Parathyroid adenoma (tissue), 2 donors: ENCODE measurements around the gene PALM3.

Source experiments
- H2AFZ ChIP-seq: fragments of 300-600 bp; sonication (generic); one replicate; pipeline ENCODE4 v1.7.0; 2017; ENCODE audit warnings: antibody characterized with exemption, mild to moderate bottlenecking
- H3K27ac ChIP-seq: fragments of 300-600 bp; sonication (generic); one replicate; pipeline ENCODE4 v1.7.0; 2017
- H3K27me3 ChIP-seq: fragments of 300-600 bp; sonication (generic); one replicate; pipeline ENCODE4 v1.7.0; 2017; ENCODE audit warnings: low read length; ENCODE audit not compliant: control insufficient read depth, insufficient read depth
- H3K36me3 ChIP-seq: fragments of 300-600 bp; sonication (generic); one replicate; pipeline ENCODE4 v1.7.0; 2017; ENCODE audit warnings: low read length; ENCODE audit not compliant: control insufficient read depth, insufficient read depth
- H3K4me1 ChIP-seq: fragments of 300-600 bp; sonication (generic); one replicate; pipeline ENCODE4 v1.7.0; 2017; ENCODE audit warnings: control low read depth
- H3K4me2 ChIP-seq: fragments of 300-600 bp; sonication (generic); one replicate; pipeline ENCODE4 v1.7.0; 2017; ENCODE audit warnings: low read length
- H3K4me3 ChIP-seq: fragments of 300-600 bp; sonication (generic); one replicate; pipeline ENCODE4 v1.7.0; 2017; ENCODE audit warnings: low read depth, low read length
- H3K79me2 ChIP-seq: fragments of 300-600 bp; sonication (generic); one replicate; pipeline ENCODE4 v1.7.0; 2017; ENCODE audit warnings: control low read depth
- H3K9ac ChIP-seq: fragments of 300-600 bp; sonication (generic); one replicate; pipeline ENCODE4 v1.7.0; 2017; ENCODE audit warnings: mild to moderate bottlenecking
- H3K9me3 ChIP-seq: fragments of 300-600 bp; sonication (generic); one replicate; pipeline ENCODE4 v1.7.0; 2017; ENCODE audit warnings: low read length; ENCODE audit not compliant: control insufficient read depth
- TF ChIP-seq, protein P1 (sequence below): fragments of 300-600 bp; sonication (generic); IDR thresholded peaks from one replicate; pipeline ENCODE4 v1.7.0; 2017; ENCODE audit warnings: antibody characterized with exemption, mild to moderate bottlenecking
- donor health status: primary hyperparathyroidism.

PALM3 gene

DNA sequence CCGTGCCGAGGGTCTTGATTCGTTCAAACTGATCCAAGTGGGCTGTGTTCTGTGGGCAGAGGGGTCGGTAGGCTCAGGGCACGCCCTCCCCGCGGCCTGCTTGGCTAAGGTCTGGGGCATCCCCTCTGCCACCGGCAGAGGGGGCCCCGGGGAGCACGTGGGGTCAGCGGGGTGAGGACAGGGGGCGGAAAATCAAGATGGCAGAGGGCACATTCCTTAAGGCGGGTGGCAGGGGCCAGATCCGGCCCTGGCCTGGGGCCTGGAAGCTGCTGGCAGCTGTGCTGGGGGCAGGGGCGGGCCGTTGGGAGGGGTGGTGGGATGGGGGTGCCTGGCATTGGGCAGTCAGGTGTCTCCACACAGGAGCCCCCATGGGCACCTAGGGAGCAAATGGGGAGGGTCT lies 45.0 kb upstream of the PALM3 start:
- H3K4me3 ChIP-seq, result no peak overlapping the region
- no peak overlapping the region for H3K9ac ChIP-seq
- H3K4me1 ChIP-seq, result no peaks in the 10 kb centered on the region
- no peaks in the 10 kb centered on the region for H3K27me3 ChIP-seq
- peaks cover 11% of the 10 kb centered on the region for H3K79me2 ChIP-seq
- H3K27ac ChIP-seq, result no peak overlapping the region
- H3K4me2 ChIP-seq, result no peak overlapping the region
- no peaks in the 10 kb centered on the region for H3K9me3 ChIP-seq
- no peak overlapping the region for H2AFZ ChIP-seq
- no peaks in the 10 kb centered on the region for H3K36me3 ChIP-seq
- TF ChIP-seq, protein P1, sequence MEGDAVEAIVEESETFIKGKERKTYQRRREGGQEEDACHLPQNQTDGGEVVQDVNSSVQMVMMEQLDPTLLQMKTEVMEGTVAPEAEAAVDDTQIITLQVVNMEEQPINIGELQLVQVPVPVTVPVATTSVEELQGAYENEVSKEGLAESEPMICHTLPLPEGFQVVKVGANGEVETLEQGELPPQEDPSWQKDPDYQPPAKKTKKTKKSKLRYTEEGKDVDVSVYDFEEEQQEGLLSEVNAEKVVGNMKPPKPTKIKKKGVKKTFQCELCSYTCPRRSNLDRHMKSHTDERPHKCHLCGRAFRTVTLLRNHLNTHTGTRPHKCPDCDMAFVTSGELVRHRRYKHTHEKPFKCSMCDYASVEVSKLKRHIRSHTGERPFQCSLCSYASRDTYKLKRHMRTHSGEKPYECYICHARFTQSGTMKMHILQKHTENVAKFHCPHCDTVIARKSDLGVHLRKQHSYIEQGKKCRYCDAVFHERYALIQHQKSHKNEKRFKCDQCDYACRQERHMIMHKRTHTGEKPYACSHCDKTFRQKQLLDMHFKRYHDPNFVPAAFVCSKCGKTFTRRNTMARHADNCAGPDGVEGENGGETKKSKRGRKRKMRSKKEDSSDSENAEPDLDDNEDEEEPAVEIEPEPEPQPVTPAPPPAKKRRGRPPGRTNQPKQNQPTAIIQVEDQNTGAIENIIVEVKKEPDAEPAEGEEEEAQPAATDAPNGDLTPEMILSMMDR, result no peak

DNA sequence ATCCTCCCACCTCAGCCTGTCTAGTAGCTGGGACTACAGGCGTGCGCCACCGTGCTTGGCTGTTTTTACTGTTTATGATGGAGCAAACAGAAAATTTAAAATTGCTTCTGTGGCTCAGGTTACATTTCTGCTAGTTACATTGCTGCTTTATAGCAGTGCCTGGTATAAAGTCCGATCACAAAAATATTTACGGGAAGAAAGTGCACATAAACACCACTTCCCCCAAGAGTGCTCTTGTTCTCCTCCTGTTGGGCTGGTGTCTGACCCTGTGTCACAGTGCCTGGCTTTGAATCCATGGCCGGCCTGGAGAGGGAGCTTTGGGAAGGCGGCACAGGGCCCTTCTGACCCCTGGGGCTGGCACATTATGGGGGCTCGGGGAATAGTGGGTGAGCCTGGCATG lies 43.8 kb upstream of the PALM3 start:
- Histone ChIP-seq H3K27ac (no peak overlapping the region), H3K9me3 (no peaks in the 10 kb centered on the region), H3K27me3 (no peaks in the 10 kb centered on the region), H3K4me1 (no peaks in the 10 kb centered on the region), H3K4me2 (no peak overlapping the region), H3K4me3 (no peak overlapping the region), H2AFZ (no peak overlapping the region), H3K36me3 (no peaks in the 10 kb centered on the region), H3K79me2 (peaks cover 7% of the 10 kb centered on the region), H3K9ac (no peak overlapping the region)
- TF ChIP-seq, protein P1, result no peak

GRCh38 chr19:14103310-14103709 lies 41.4 kb upstream of the PALM3 start:
- no peak overlapping the region for H3K4me2 ChIP-seq
- no peaks in the 10 kb centered on the region for H3K9me3 ChIP-seq
- TF ChIP-seq, protein P1, result no peak
- H2AFZ ChIP-seq, result no peak overlapping the region
- no peaks in the 10 kb centered on the region for H3K4me1 ChIP-seq
- no peaks in the 10 kb centered on the region for H3K36me3 ChIP-seq
- H3K79me2 ChIP-seq, result no peaks in the 10 kb centered on the region
- no peak overlapping the region for H3K9ac ChIP-seq
- H3K27ac ChIP-seq, result no peak overlapping the region
- H3K27me3 ChIP-seq, result no peaks in the 10 kb centered on the region
- H3K4me3 ChIP-seq, result no peak overlapping the region

GRCh38 chr19:14102756-14103155 lies 40.9 kb upstream of the PALM3 start:
- H3K9me3 ChIP-seq, result no peaks in the 10 kb centered on the region
- H3K4me1 ChIP-seq, result no peaks in the 10 kb centered on the region
- TF ChIP-seq, protein P1, result no peak
- H3K36me3 ChIP-seq, result no peaks in the 10 kb centered on the region
- no peak overlapping the region for H3K4me2 ChIP-seq
- H3K4me3 ChIP-seq, result no peak overlapping the region
- H2AFZ ChIP-seq, result no peak overlapping the region
- no peaks in the 10 kb centered on the region for H3K27me3 ChIP-seq
- H3K27ac ChIP-seq, result no peak overlapping the region
- H3K9ac ChIP-seq, result no peak overlapping the region
- H3K79me2 ChIP-seq, result no peaks in the 10 kb centered on the region

DNA sequence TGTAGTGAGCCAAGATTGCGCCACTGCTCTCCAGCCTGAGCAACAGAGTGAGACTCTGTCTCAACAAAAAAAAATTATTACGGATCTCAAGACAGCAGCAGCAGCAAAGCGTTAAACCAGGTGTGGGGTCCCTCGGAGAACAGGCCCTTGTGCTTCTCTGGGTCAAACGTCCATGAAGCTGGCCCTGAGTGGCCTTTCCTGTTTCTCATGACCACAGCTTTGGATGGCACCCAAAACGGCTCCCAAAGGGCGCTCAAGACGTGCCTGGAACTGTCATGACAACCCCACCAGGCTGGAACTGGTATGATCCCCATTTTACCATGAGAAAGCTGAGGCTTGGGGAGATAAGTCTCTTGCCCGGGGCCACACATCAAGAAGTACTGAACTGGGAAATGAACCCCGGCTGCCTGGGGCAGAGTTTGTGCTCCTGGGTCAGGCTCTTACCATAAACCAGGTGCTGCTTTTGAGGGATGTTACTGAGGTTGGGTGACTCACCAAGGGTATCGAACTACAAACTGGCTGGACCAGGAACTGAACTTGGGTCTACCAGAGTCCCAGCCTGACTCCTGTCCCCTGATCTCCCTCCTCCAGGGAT lies 40.3 kb upstream of the PALM3 start:
- TF ChIP-seq, protein P1, result no peak
- Histone ChIP-seq H3K27ac (no peak overlapping the region), H3K4me3 (no peak overlapping the region)

More for the DNA sequence above, 40.3 kb upstream of the PALM3 start:
- Histone ChIP-seq H3K4me1 (no peaks in the 10 kb centered on the region), H3K4me2 (no peak overlapping the region), H3K79me2 (no peaks in the 10 kb centered on the region), H3K9ac (no peak overlapping the region), H3K36me3 (no peaks in the 10 kb centered on the region), H3K9me3 (no peaks in the 10 kb centered on the region), H3K27me3 (no peaks in the 10 kb centered on the region), H2AFZ (no peak overlapping the region)
